Measurements from ENCODE around the gene EML4. TPM values are rescaled to one million over a fixed set of nuclear protein-coding genes. Genes with fewer than 3 reads are reported as not detected.

EML4 gene
- total and polyA plus RNA-seq, 10 of the 15 experiments (the other 5 are each of a cell fraction or from before 2014, with no cell fraction given), result 23.1 to 91.3 (median 77.4) TPM

DNA sequence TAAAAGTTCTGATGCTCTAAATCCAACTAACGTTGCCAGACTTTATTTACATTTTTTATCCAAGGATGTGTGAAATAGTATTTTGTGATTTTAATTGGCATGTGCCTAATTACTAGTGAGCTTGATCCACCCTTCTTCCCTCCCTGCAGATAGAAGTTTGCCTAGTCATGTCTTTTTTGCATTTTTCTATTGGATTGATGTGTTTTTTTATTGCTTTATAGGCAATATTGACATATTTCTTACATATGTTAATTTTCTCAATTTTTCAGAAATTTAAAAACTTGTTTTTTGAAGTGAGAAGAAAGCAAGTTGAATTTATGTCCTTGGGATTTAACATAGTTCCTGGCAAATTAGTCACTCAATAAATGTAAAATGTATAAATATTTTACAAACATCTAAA, 56.4 kb downstream of the EML4 start:
- Histone ChIP-seq H2AFZ (ENCODE audit: control insufficient read depth, low read depth, low read length) (no peak overlapping the region), H3K9me3 (replicated peaks; ENCODE audit: control insufficient read depth, insufficient read depth, low read length) (no peaks in the 10 kb centered on the region), H3K27ac (ENCODE audit: control insufficient read depth, insufficient read depth) (no peak overlapping the region), H3K9ac (ENCODE audit: control insufficient read depth, insufficient read depth, low read length) (no peak overlapping the region), H3K4me2 (ENCODE audit: control insufficient read depth, insufficient read depth) (no peak overlapping the region), H3K4me1 (ENCODE audit: control insufficient read depth, insufficient read depth, low read length) (0 out of 2 replicates have a peak, but pooled peaks cover 5% of the 10 kb centered on the region), H4K20me1 (ENCODE audit: control insufficient read depth, insufficient read depth) (no peaks in the 10 kb centered on the region), H3K4me3 (no peak overlapping the region), H3K79me2 (ENCODE audit: control insufficient read depth, insufficient read depth, low read length) (peaks cover 44% of the 10 kb centered on the region), H3K27me3 (replicated peaks in 1 of 2; ENCODE audit: control insufficient read depth in 2 of 2, insufficient read depth in 2 of 2, low read length in 1 of 2) (no peaks in the 10 kb centered on the region), H3K36me3 (ENCODE audit: control insufficient read depth in 2 of 2, insufficient read depth in 2 of 2, low read length in 1 of 2) (peaks cover 0 to 5% of the 10 kb centered on the region in 2 experiments; a peak in 2 of 4 replicates)
- ATAC-seq (no peak), FAIRE-seq (no peak), DNase-seq (ENCODE audit: low read depth, low spot score) (no peak)
- WGBS (ENCODE audit: insufficient coverage, insufficient replicate concordance, low lambda C conversion rate, missing lambda C conversion rate), result 94% methylated on average over 1 of the region's 1 CpG
- in situ Hi-C loops (cut with MboI) (no loop called here), intact Hi-C loops (cut with micrococcal nuclease; ENCODE audit: unreplicated experiment) (no loop called here)
- POLR2A ChIA-PET, result no interaction called here
- TF ChIP-seq CHD4 (IDR thresholded peaks at IDR 0.05) (no peak), IKZF2 (IDR thresholded peaks at IDR 0.05) (no peak), ZZZ3 (IDR thresholded peaks at IDR 0.05; ENCODE audit: control insufficient read depth, insufficient read length, low read depth) (no peak), NR2C1 (IDR thresholded peaks at IDR 0.05) (no peak), CHD2 (IDR thresholded peaks at IDR 0.05; ENCODE audit: borderline replicate concordance, low read depth, low read length) (no peak), POLR2AphosphoS5 (IDR thresholded peaks at IDR 0.05; ENCODE audit: low read length) (no peak)
- TF ChIP-seq, protein P1, sequence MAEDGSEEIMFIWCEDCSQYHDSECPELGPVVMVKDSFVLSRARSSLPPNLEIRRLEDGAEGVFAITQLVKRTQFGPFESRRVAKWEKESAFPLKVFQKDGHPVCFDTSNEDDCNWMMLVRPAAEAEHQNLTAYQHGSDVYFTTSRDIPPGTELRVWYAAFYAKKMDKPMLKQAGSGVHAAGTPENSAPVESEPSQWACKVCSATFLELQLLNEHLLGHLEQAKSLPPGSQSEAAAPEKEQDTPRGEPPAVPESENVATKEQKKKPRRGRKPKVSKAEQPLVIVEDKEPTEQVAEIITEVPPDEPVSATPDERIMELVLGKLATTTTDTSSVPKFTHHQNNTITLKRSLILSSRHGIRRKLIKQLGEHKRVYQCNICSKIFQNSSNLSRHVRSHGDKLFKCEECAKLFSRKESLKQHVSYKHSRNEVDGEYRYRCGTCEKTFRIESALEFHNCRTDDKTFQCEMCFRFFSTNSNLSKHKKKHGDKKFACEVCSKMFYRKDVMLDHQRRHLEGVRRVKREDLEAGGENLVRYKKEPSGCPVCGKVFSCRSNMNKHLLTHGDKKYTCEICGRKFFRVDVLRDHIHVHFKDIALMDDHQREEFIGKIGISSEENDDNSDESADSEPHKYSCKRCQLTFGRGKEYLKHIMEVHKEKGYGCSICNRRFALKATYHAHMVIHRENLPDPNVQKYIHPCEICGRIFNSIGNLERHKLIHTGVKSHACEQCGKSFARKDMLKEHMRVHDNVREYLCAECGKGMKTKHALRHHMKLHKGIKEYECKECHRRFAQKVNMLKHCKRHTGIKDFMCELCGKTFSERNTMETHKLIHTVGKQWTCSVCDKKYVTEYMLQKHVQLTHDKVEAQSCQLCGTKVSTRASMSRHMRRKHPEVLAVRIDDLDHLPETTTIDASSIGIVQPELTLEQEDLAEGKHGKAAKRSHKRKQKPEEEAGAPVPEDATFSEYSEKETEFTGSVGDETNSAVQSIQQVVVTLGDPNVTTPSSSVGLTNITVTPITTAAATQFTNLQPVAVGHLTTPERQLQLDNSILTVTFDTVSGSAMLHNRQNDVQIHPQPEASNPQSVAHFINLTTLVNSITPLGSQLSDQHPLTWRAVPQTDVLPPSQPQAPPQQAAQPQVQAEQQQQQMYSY (CRISPR knock-in tag; IDR thresholded peaks at IDR 0.05), result no peak
- TF ChIP-seq, protein P2, sequence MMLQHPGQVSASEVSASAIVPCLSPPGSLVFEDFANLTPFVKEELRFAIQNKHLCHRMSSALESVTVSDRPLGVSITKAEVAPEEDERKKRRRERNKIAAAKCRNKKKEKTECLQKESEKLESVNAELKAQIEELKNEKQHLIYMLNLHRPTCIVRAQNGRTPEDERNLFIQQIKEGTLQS (IDR thresholded peaks at IDR 0.05; ENCODE audit: borderline replicate concordance, extremely low read depth, low read depth, low read length), result no peak
- TF ChIP-seq, protein P3, sequence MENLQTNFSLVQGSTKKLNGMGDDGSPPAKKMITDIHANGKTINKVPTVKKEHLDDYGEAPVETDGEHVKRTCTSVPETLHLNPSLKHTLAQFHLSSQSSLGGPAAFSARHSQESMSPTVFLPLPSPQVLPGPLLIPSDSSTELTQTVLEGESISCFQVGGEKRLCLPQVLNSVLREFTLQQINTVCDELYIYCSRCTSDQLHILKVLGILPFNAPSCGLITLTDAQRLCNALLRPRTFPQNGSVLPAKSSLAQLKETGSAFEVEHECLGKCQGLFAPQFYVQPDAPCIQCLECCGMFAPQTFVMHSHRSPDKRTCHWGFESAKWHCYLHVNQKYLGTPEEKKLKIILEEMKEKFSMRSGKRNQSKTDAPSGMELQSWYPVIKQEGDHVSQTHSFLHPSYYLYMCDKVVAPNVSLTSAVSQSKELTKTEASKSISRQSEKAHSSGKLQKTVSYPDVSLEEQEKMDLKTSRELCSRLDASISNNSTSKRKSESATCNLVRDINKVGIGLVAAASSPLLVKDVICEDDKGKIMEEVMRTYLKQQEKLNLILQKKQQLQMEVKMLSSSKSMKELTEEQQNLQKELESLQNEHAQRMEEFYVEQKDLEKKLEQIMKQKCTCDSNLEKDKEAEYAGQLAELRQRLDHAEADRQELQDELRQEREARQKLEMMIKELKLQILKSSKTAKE (IDR thresholded peaks at IDR 0.05; ENCODE audit: low read depth, poor library complexity, severe bottlenecking), result no peak
- TF ChIP-seq, protein P4, sequence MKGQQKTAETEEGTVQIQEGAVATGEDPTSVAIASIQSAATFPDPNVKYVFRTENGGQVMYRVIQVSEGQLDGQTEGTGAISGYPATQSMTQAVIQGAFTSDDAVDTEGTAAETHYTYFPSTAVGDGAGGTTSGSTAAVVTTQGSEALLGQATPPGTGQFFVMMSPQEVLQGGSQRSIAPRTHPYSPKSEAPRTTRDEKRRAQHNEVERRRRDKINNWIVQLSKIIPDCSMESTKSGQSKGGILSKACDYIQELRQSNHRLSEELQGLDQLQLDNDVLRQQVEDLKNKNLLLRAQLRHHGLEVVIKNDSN (IDR thresholded peaks at IDR 0.05; ENCODE audit: borderline replicate concordance, extremely low read length, insufficient read depth, low read depth, low read length), result no peak
- TF ChIP-seq, protein P5, sequence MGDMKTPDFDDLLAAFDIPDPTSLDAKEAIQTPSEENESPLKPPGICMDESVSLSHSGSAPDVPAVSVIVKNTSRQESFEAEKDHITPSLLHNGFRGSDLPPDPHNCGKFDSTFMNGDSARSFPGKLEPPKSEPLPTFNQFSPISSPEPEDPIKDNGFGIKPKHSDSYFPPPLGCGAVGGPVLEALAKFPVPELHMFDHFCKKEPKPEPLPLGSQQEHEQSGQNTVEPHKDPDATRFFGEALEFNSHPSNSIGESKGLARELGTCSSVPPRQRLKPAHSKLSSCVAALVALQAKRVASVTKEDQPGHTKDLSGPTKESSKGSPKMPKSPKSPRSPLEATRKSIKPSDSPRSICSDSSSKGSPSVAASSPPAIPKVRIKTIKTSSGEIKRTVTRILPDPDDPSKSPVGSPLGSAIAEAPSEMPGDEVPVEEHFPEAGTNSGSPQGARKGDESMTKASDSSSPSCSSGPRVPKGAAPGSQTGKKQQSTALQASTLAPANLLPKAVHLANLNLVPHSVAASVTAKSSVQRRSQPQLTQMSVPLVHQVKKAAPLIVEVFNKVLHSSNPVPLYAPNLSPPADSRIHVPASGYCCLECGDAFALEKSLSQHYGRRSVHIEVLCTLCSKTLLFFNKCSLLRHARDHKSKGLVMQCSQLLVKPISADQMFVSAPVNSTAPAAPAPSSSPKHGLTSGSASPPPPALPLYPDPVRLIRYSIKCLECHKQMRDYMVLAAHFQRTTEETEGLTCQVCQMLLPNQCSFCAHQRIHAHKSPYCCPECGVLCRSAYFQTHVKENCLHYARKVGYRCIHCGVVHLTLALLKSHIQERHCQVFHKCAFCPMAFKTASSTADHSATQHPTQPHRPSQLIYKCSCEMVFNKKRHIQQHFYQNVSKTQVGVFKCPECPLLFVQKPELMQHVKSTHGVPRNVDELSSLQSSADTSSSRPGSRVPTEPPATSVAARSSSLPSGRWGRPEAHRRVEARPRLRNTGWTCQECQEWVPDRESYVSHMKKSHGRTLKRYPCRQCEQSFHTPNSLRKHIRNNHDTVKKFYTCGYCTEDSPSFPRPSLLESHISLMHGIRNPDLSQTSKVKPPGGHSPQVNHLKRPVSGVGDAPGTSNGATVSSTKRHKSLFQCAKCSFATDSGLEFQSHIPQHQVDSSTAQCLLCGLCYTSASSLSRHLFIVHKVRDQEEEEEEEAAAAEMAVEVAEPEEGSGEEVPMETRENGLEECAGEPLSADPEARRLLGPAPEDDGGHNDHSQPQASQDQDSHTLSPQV (IDR thresholded peaks at IDR 0.05), result no peak
- RAD21 ChIA-PET (ENCODE audit: unreplicated experiment), result interaction anchor here (0.7 kb wide), 1 partner anchor 264 kb away, joined by 3 read pairs; no protein-coding TSS in a partner anchor
- SMC1A ChIA-PET (ENCODE audit: uncharacterized antibody, unreplicated experiment), result no interaction called here
- CTCF ChIA-PET, result interaction anchor here (1.3 kb wide), 1 partner anchor 129 kb away, joined by 4 read pairs; no protein-coding TSS in a partner anchor
- BruUV-seq (replicated peaks), result no TSS peak
